Endothelial cell of umbilical vein (primary cell): ENCODE measurements around the gene DDX23. TPM values are rescaled to one million over a fixed set of nuclear protein-coding genes. Genes with fewer than 3 reads are reported as not detected.
"Not testable (repeated sequence)": the region's sequence is repeated elsewhere in the genome, so short reads cannot be mapped to it uniquely, and the experiment has no call there.

ENCODE experiments used
- BruUV-seq: library from RNA; stranded (reverse); fragments of 400-500 nt; replicated peaks from 2 replicates; lab custom pipeline; 2021; lab: Mats Ljungman, UMichigan
- CTCF ChIA-PET: fragments of 300-600, 350-600 bp; sonication (Branson Sonifier 250); formaldehyde crosslinking; loops from one replicate; lab custom pipeline; 2021; ENCODE audit warnings: antibody characterized with exemption, inconsistent platforms; lab: Charles Lee
- POLR2A ChIA-PET: fragments of 300-600, 350-600 bp; sonication (Branson Sonifier 250); formaldehyde crosslinking; loops from one replicate; lab custom pipeline; 2021; ENCODE audit warnings: antibody characterized with exemption, inconsistent platforms; lab: Charles Lee
- DNase-seq: peaks from one replicate; pipeline ENCODE4 v3.0.0-alpha.2; 2011; ENCODE audit warnings: low read depth, low spot score
- FAIRE-seq: peaks from 2 replicates; lab custom pipeline; 2011; peaks lifted over from hg19 to GRCh38; lab: Jason Lieb, UNC
- H2AFZ ChIP-seq: 2 replicates; pipeline ENCODE4 v1.6.0; 2012; ENCODE audit warnings: low read depth, low read length, control low read depth, inconsistent platforms
- H3K27ac ChIP-seq: 2 replicates; pipeline ENCODE4 v1.5.1; 2011; ENCODE audit warnings: low read depth, mild to moderate bottlenecking, control low read depth, low read length, moderate library complexity; ENCODE audit not compliant: insufficient read depth
- H3K27me3 ChIP-seq, 2 experiments: 2 replicates each; pipeline versions ENCODE4 v1.6.0 to v1.6.1; 2011; ENCODE audit warnings: low read length in 2 of 2, mixed read lengths in 1 of 2; ENCODE audit not compliant: control insufficient read depth in 2 of 2, insufficient read depth in 2 of 2
- H3K36me3 ChIP-seq, 2 experiments: 2 replicates in 1 of 2; 3 replicates in 1 of 2; pipeline ENCODE4 v1.5.1; 2011; ENCODE audit warnings: low read length in 2 of 2, mild to moderate bottlenecking in 1 of 2, moderate library complexity in 1 of 2; ENCODE audit not compliant: control insufficient read depth in 2 of 2, insufficient read depth in 2 of 2; ENCODE audit errors: extremely low read depth in 1 of 2
- H3K4me1 ChIP-seq: 3 replicates; pipeline ENCODE4 v1.5.1; 2011; ENCODE audit warnings: mild to moderate bottlenecking, low read length; ENCODE audit not compliant: control insufficient read depth, insufficient read depth; ENCODE audit errors: extremely low read depth
- H3K4me2 ChIP-seq: 2 replicates; pipeline ENCODE4 v1.6.1; 2011; ENCODE audit warnings: low read length, control low read depth, mixed read lengths; ENCODE audit not compliant: insufficient read depth
- H3K4me3 ChIP-seq, 3 experiments: fragments of 200-600 bp in 1 of 3; sonication (generic), shearing (Covaris generic) in 1 of 3; replicated peaks in 1 of 3; 2 replicates each; pipeline ENCODE4 v1.5.1; 2011 to 2016; ENCODE audit warnings: control low read depth in 3 of 3, low read length in 3 of 3, mild to moderate bottlenecking in 2 of 3, inconsistent platforms in 1 of 3, low read depth in 1 of 3, moderate library complexity in 1 of 3; ENCODE audit not compliant: insufficient read depth in 1 of 3
- H3K79me2 ChIP-seq: 2 replicates; pipeline ENCODE4 v1.6.0; 2012; ENCODE audit warnings: low read length, inconsistent platforms; ENCODE audit not compliant: control insufficient read depth, insufficient read depth
- H3K9ac ChIP-seq: replicated peaks from 2 replicates; pipeline ENCODE3; 2011; ENCODE audit warnings: low read length, control low read depth; ENCODE audit not compliant: insufficient read depth; ENCODE audit errors: extremely low read depth
- H3K9me1 ChIP-seq: replicated peaks from 3 replicates; pipeline ENCODE4 v1.6.0; 2011; ENCODE audit warnings: mild to moderate bottlenecking, low read length; ENCODE audit not compliant: control insufficient read depth, insufficient read depth; ENCODE audit errors: extremely low read depth
- H3K9me3 ChIP-seq: replicated peaks from 2 replicates; pipeline ENCODE4 v1.5.1; 2012; ENCODE audit warnings: low read length, inconsistent platforms; ENCODE audit not compliant: control insufficient read depth, insufficient read depth
- H4K20me1 ChIP-seq: replicated peaks from 2 replicates; pipeline ENCODE3; 2011; ENCODE audit warnings: mild to moderate bottlenecking, low read length; ENCODE audit not compliant: control insufficient read depth, insufficient read depth; ENCODE audit errors: extremely low read depth
- CTCF ChIP-seq, 2 donors: IDR thresholded peaks; 1 replicate in 1 of 2; 2 replicates in 1 of 2; pipeline ENCODE4 v1.5.1; 2011; ENCODE audit warnings: low read length in 2 of 2, mild to moderate bottlenecking in 2 of 2, moderate library complexity in 2 of 2, control low read depth in 1 of 2, inconsistent platforms in 1 of 2, low read depth in 1 of 2; ENCODE audit not compliant: insufficient read depth in 1 of 2; ENCODE audit errors: extremely low read depth in 1 of 2
- EZH2 ChIP-seq: IDR thresholded peaks from 2 replicates; pipeline ENCODE4 v1.6.1; 2012; ENCODE audit warnings: borderline replicate concordance, low read depth, mild to moderate bottlenecking, moderate library complexity, low read length, inconsistent platforms; ENCODE audit not compliant: severe bottlenecking
- FOS ChIP-seq: IDR thresholded peaks from 2 replicates; pipeline ENCODE4 v1.6.1; 2011; ENCODE audit warnings: mild to moderate bottlenecking, low read length, moderate library complexity, borderline replicate concordance; ENCODE audit not compliant: insufficient read depth
- GATA2 ChIP-seq: IDR thresholded peaks from 2 replicates; pipeline ENCODE4 v1.7.0; 2011; ENCODE audit warnings: low read depth, mild to moderate bottlenecking, moderate library complexity, mixed read lengths, low read length; ENCODE audit not compliant: insufficient read length, insufficient read depth
- JUN ChIP-seq: IDR thresholded peaks from 2 replicates; pipeline ENCODE4 v1.6.1; 2011; ENCODE audit warnings: borderline replicate concordance, low read depth; ENCODE audit not compliant: insufficient read length, insufficient read depth
- MAX ChIP-seq: IDR thresholded peaks from 2 replicates; pipeline ENCODE4 v1.6.1; 2011; ENCODE audit not compliant: insufficient read depth, insufficient read length
- MYC ChIP-seq: IDR thresholded peaks from one replicate; pipeline ENCODE4 v1.6.1; 2011; ENCODE audit warnings: mild to moderate bottlenecking, low read depth, low read length
- POLR2A ChIP-seq: IDR thresholded peaks from 2 replicates; pipeline ENCODE4 v1.6.1; 2012; ENCODE audit warnings: low read depth, mild to moderate bottlenecking, control low read depth, low read length
- POLR2AphosphoS5 ChIP-seq: IDR thresholded peaks from 2 replicates; pipeline ENCODE4 v1.6.1; 2012; ENCODE audit warnings: low read depth, mild to moderate bottlenecking, control low read depth, low read length, moderate library complexity; ENCODE audit not compliant: insufficient read depth
- dilution Hi-C: fragments of 300-500 bp; cut with MboI; formaldehyde crosslinking; loops from one replicate; pipeline ENCODE4 v1.15.0; 2019; ENCODE audit warnings: low sequenced_read_pairs; ENCODE audit not compliant: extremely low pct_ligation_motif_present
- intact Hi-C: fragments of 100-400 bp; cut with micrococcal nuclease; formaldehyde crosslinking; loops from one replicate; pipeline ENCODE4 v1.10.0; 2022
- polyA plus RNA-seq, 4 experiments: library from polyadenylated mRNA; depleted of rRNA in 3 of 4; stranded (reverse) in 3 of 4; unstranded in 1 of 4; fragments of >200 nt; gene quantifications; 2 replicates each; pipeline versions ENCODE4 v1.2.1 to v1.2.3, GENCODE V29; 2011 to 2012; ENCODE audit warnings: missing spikeins in 1 of 4
- total RNA-seq: library from RNA; stranded (reverse); gene quantifications from 2 replicates; pipeline ENCODE4 v1.2.3, GENCODE V29; 2021

The DDX23 gene
- total and polyA plus RNA-seq, 2 donors (not counting 3 experiments of a cell fraction or from before 2014, with no cell fraction given) = 56.0 to 107 TPM

GRCh38 chr12:48856379-48856778, 4.4 kb upstream of the DDX23 start:
- dilution Hi-C loops = no loop called here
- FAIRE-seq = no peak
- Histone ChIP-seq H3K9me1 (no peaks in the 10 kb centered on the region), H2AFZ (no peak overlapping the region), H3K4me2 (no peak overlapping the region), H3K36me3 (peaks cover 0 to 6% of the 10 kb centered on the region in 2 experiments), H3K27me3 (no peaks in the 10 kb centered on the region), H4K20me1 (no peaks in the 10 kb centered on the region), H3K9me3 (no peaks in the 10 kb centered on the region), H3K4me1 (peaks cover 11% of the 10 kb centered on the region), H3K79me2 (peaks cover 5% of the 10 kb centered on the region), H3K27ac (no peak overlapping the region), H3K9ac (no peak overlapping the region), H3K4me3 (no peak overlapping the region)
- CTCF ChIA-PET = interaction anchor here (1.0 to 11.3 kb wide), 4 partner anchors 9 to 137 kb away, joined by 3 to 703 read pairs (median 8); partner anchors contain the start of gene RND1
- TF ChIP-seq POLR2A = no peak
- no peak for TF ChIP-seq GATA2
- no peak for TF ChIP-seq JUN
- TF ChIP-seq FOS = no peak
- TF ChIP-seq MAX = no peak
- TF ChIP-seq MYC = no peak
- TF ChIP-seq EZH2 = no peak
- TF ChIP-seq POLR2AphosphoS5 = no peak
- no peak for TF ChIP-seq CTCF (IDR thresholded peaks at IDR 0.05; ENCODE audit: extremely low read depth in 1 of 2, insufficient read depth in 1 of 2, low read depth in 1 of 2, low read length in 2 of 2)
- intact Hi-C loops = no loop called here
- no peak for DNase-seq
- POLR2A ChIA-PET = interaction anchor here (0.5 kb wide), 1 partner anchor 10 kb away, joined by 5 read pairs; no protein-coding TSS in a partner anchor
- BruUV-seq = no TSS peak

- CTCF ChIA-PET = interaction anchor here (1.0 to 11.3 kb wide), 6 partner anchors 11 to 133 kb away, joined by 5 to 703 read pairs (median 82); partner anchors contain the start of gene RND1
- H3K36me3 ChIP-seq, POLR2A ChIA-PET, H4K20me1 ChIP-seq, FAIRE-seq, H3K27ac ChIP-seq, H3K4me3 ChIP-seq, H3K9ac ChIP-seq, H3K9me3 ChIP-seq, BruUV-seq, dilution Hi-C loops, H2AFZ ChIP-seq, DNase-seq, H3K9me1 ChIP-seq, H3K27me3 ChIP-seq, intact Hi-C loops, H3K4me2 ChIP-seq: not testable (repeated sequence)
- peaks cover 18% of the 10 kb centered on the region for H3K4me1 ChIP-seq
- H3K79me2 ChIP-seq = peaks cover 20% of the 10 kb centered on the region
Measured at GRCh38 chr12:48854932-48855331, 3.0 kb upstream of the DDX23 start.
